ENCODE results near the gene RPS6KA5. TPM values are rescaled to one million over a fixed set of nuclear protein-coding genes. Genes with fewer than 3 reads are reported as not detected.
A peak's percentile ranks its signal among the peaks of the same experiment; 100 is the strongest.

RPS6KA5 gene
- total RNA-seq, 5 donors from 2014 or later (not counting 1 experiment from before 2014, with no cell fraction given): 28.8 to 39.8 (median 35.3) TPM

GRCh38 chr14:90903101-90903500 lies 157.3 kb downstream of the RPS6KA5 start:
- ATAC-seq (replicated peaks in 1 of 4) (peak; percentile 64 to 90 (median 81)), DNase-seq (peak; percentile 13 to 77 (median 47))
- no peaks in the 10 kb centered on the region for H3K9me3 ChIP-seq
- POLR2A ChIA-PET: interaction anchor here in 1 of 2 donors (0.6 to 0.9 kb wide), 3 partner anchors 164 to 272 kb away, joined by 3 to 6 read pairs (median 3); no protein-coding TSS in a partner anchor
- Mint-ChIP-seq H3K27ac (peak overlapping the region in 1 of 2 donors; percentile 48), H3K4me1 (peaks cover 0 to 3% (median 2%) of the 10 kb centered on the region in 3 donors), H3K36me3 (peaks cover 24% of the 10 kb centered on the region), H3K27me3 (no peaks in the 10 kb centered on the region), H3K4me3 (no peak overlapping the region), H3K9me3 (no peaks in the 10 kb centered on the region)
- no peaks in the 10 kb centered on the region for H3K4me1 ChIP-seq (ENCODE audit: control insufficient read depth in 1 of 2, extremely low read depth in 1 of 2, insufficient read depth in 2 of 2, low read length in 2 of 2)
- no peaks in the 10 kb centered on the region for H3K27me3 ChIP-seq (replicated peaks in 1 of 2; ENCODE audit: control insufficient read depth in 2 of 2, extremely low read depth in 1 of 2, insufficient read depth in 2 of 2, low read length in 1 of 2)
- CTCF ChIA-PET: interaction anchor here (0.5 to 2.8 kb wide), 16 partner anchors 12 to 415 kb away, joined by 3 to 71 read pairs (median 5); partner anchors contain the start of gene DGLUCY (in 1 of the 2)
- WGBS (ENCODE audit: insufficient coverage): 0% methylated on average over 1 of the region's 1 CpG
- H3K27ac ChIP-seq (ENCODE audit: low read length): no peak overlapping the region
- H3K36me3 ChIP-seq (ENCODE audit: control insufficient read depth in 2 of 2, extremely low read depth in 1 of 2, insufficient read depth in 1 of 2, low read length in 1 of 2): peaks cover 0 to 13% of the 10 kb centered on the region in 2 donors
- H3K4me3 ChIP-seq (ENCODE audit: control insufficient read depth in 1 of 2, extremely low read depth in 1 of 2, low read length in 1 of 2): no peak overlapping the region

GRCh38 chr14:90900476-90901083 lies 159.9 kb downstream of the RPS6KA5 start:
- Mint-ChIP-seq H3K4me3 (no peak overlapping the region), H3K27me3 (no peaks in the 10 kb centered on the region), H3K4me1 (peaks cover 0 to 1% (median 0%) of the 10 kb centered on the region in 3 donors), H3K36me3 (peaks cover 40% of the 10 kb centered on the region), H3K27ac (no peak overlapping the region), H3K9me3 (no peaks in the 10 kb centered on the region)
- Histone ChIP-seq H3K27me3 (replicated peaks in 1 of 2; ENCODE audit: control insufficient read depth in 2 of 2, extremely low read depth in 1 of 2, insufficient read depth in 2 of 2, low read length in 1 of 2) (no peaks in the 10 kb centered on the region), H3K9me3 (no peaks in the 10 kb centered on the region), H3K4me3 (ENCODE audit: control insufficient read depth in 1 of 2, extremely low read depth in 1 of 2, low read length in 1 of 2) (no peak overlapping the region), H3K36me3 (ENCODE audit: control insufficient read depth in 2 of 2, extremely low read depth in 1 of 2, insufficient read depth in 1 of 2, low read length in 1 of 2) (peaks cover 0 to 29% of the 10 kb centered on the region in 2 donors), H3K4me1 (ENCODE audit: control insufficient read depth in 1 of 2, extremely low read depth in 1 of 2, insufficient read depth in 2 of 2, low read length in 2 of 2) (no peaks in the 10 kb centered on the region), H3K27ac (ENCODE audit: low read length) (no peak overlapping the region)
- ATAC-seq (replicated peaks in 1 of 4): no peak
- POLR2A ChIA-PET: no interaction called here
- WGBS (ENCODE audit: insufficient coverage): no CpG with 5 or more reads among the region's 2 CpGs
- CTCF ChIA-PET: no interaction called here
- DNase-seq: no peak

GRCh38 chr14:90897022-90897421 lies 163.4 kb downstream of the RPS6KA5 start:
- Mint-ChIP-seq H3K4me3 (no peak overlapping the region), H3K27ac (no peak overlapping the region), H3K36me3 (peaks cover 53% of the 10 kb centered on the region), H3K27me3 (no peaks in the 10 kb centered on the region), H3K9me3 (no peaks in the 10 kb centered on the region), H3K4me1 (no peaks in the 10 kb centered on the region)
- H3K4me3 ChIP-seq (ENCODE audit: control insufficient read depth in 1 of 2, extremely low read depth in 1 of 2, low read length in 1 of 2): no peak overlapping the region
- DNase-seq (no peak), ATAC-seq (replicated peaks in 1 of 4) (no peak)
- H3K27me3 ChIP-seq (replicated peaks in 1 of 2; ENCODE audit: control insufficient read depth in 2 of 2, extremely low read depth in 1 of 2, insufficient read depth in 2 of 2, low read length in 1 of 2): no peaks in the 10 kb centered on the region
- WGBS (ENCODE audit: insufficient coverage): 97% methylated on average over 6 of the region's 6 CpGs
- POLR2A ChIA-PET: no interaction called here
- CTCF ChIA-PET: no interaction called here
- peaks cover 0 to 35% of the 10 kb centered on the region in 2 donors for H3K36me3 ChIP-seq (ENCODE audit: control insufficient read depth in 2 of 2, extremely low read depth in 1 of 2, insufficient read depth in 1 of 2, low read length in 1 of 2)
- no peak overlapping the region for H3K27ac ChIP-seq (ENCODE audit: low read length)
- H3K9me3 ChIP-seq: no peaks in the 10 kb centered on the region
- H3K4me1 ChIP-seq (ENCODE audit: control insufficient read depth in 1 of 2, extremely low read depth in 1 of 2, insufficient read depth in 2 of 2, low read length in 2 of 2): no peaks in the 10 kb centered on the region

GRCh38 chr14:90894241-90894640 lies 166.2 kb downstream of the RPS6KA5 start:
- ATAC-seq (replicated peaks in 1 of 4) (no peak), DNase-seq (no peak)
- no peaks in the 10 kb centered on the region for H3K4me1 Mint-ChIP-seq
- CTCF ChIA-PET: interaction anchor here in 1 of 2 donors (2.5 kb wide), 1 partner anchor 279 kb away, joined by 8 read pairs; no protein-coding TSS in a partner anchor
- no peak overlapping the region for H3K27ac ChIP-seq (ENCODE audit: low read length)
- H3K4me1 ChIP-seq (ENCODE audit: control insufficient read depth in 1 of 2, extremely low read depth in 1 of 2, insufficient read depth in 2 of 2, low read length in 2 of 2): no peaks in the 10 kb centered on the region
- H3K27ac Mint-ChIP-seq: no peak overlapping the region
- 100% methylated on average over 2 of the region's 6 CpGs for WGBS (ENCODE audit: insufficient coverage)
- no peaks in the 10 kb centered on the region for H3K27me3 ChIP-seq (replicated peaks in 1 of 2; ENCODE audit: control insufficient read depth in 2 of 2, extremely low read depth in 1 of 2, insufficient read depth in 2 of 2, low read length in 1 of 2)
- no peaks in the 10 kb centered on the region for H3K27me3 Mint-ChIP-seq
- POLR2A ChIA-PET: interaction anchor here in 1 of 2 donors (0.6 kb wide), 1 partner anchor 32 kb away, joined by 4 read pairs; no protein-coding TSS in a partner anchor
- no peaks in the 10 kb centered on the region for H3K9me3 Mint-ChIP-seq
- H3K36me3 ChIP-seq (ENCODE audit: control insufficient read depth in 2 of 2, extremely low read depth in 1 of 2, insufficient read depth in 1 of 2, low read length in 1 of 2): peaks cover 0 to 37% of the 10 kb centered on the region in 2 donors
- no peak overlapping the region for H3K4me3 ChIP-seq (ENCODE audit: control insufficient read depth in 1 of 2, extremely low read depth in 1 of 2, low read length in 1 of 2)
- no peak overlapping the region for H3K4me3 Mint-ChIP-seq
- H3K36me3 Mint-ChIP-seq: peaks cover 53% of the 10 kb centered on the region
- H3K9me3 ChIP-seq: no peaks in the 10 kb centered on the region

GRCh38 chr14:90893510-90893909 lies 166.9 kb downstream of the RPS6KA5 start:
- POLR2A ChIA-PET: interaction anchor here in 1 of 2 donors (0.6 kb wide), 2 partner anchors 32 to 115 kb away, joined by 3 to 4 read pairs; no protein-coding TSS in a partner anchor
- no peaks in the 10 kb centered on the region for H3K4me1 ChIP-seq (ENCODE audit: control insufficient read depth in 1 of 2, extremely low read depth in 1 of 2, insufficient read depth in 2 of 2, low read length in 2 of 2)
- DNase-seq (no peak), ATAC-seq (replicated peaks in 1 of 4) (no peak)
- Mint-ChIP-seq H3K27me3 (no peaks in the 10 kb centered on the region), H3K36me3 (peaks cover 49% of the 10 kb centered on the region), H3K9me3 (no peaks in the 10 kb centered on the region), H3K4me3 (no peak overlapping the region), H3K27ac (no peak overlapping the region), H3K4me1 (no peaks in the 10 kb centered on the region)
- no peaks in the 10 kb centered on the region for H3K9me3 ChIP-seq
- no peak overlapping the region for H3K27ac ChIP-seq (ENCODE audit: low read length)
- peaks cover 0 to 33% of the 10 kb centered on the region in 2 donors for H3K36me3 ChIP-seq (ENCODE audit: control insufficient read depth in 2 of 2, extremely low read depth in 1 of 2, insufficient read depth in 1 of 2, low read length in 1 of 2)
- no peak overlapping the region for H3K4me3 ChIP-seq (ENCODE audit: control insufficient read depth in 1 of 2, extremely low read depth in 1 of 2, low read length in 1 of 2)
- CTCF ChIA-PET: no interaction called here
- no peaks in the 10 kb centered on the region for H3K27me3 ChIP-seq (replicated peaks in 1 of 2; ENCODE audit: control insufficient read depth in 2 of 2, extremely low read depth in 1 of 2, insufficient read depth in 2 of 2, low read length in 1 of 2)
- no CpG with 5 or more reads among the region's 2 CpGs for WGBS (ENCODE audit: insufficient coverage)

GRCh38 chr14:90892970-90893369 lies 167.5 kb downstream of the RPS6KA5 start:
- no peak overlapping the region for H3K4me3 ChIP-seq (ENCODE audit: control insufficient read depth in 1 of 2, extremely low read depth in 1 of 2, low read length in 1 of 2)
- no peaks in the 10 kb centered on the region for H3K27me3 Mint-ChIP-seq
- no peak overlapping the region for H3K27ac ChIP-seq (ENCODE audit: low read length)
- H3K4me1 ChIP-seq (ENCODE audit: control insufficient read depth in 1 of 2, extremely low read depth in 1 of 2, insufficient read depth in 2 of 2, low read length in 2 of 2): no peaks in the 10 kb centered on the region
- H3K27ac Mint-ChIP-seq: no peak overlapping the region
- H3K4me3 Mint-ChIP-seq: no peak overlapping the region
- peaks cover 45% of the 10 kb centered on the region for H3K36me3 Mint-ChIP-seq
- no peaks in the 10 kb centered on the region for H3K27me3 ChIP-seq (replicated peaks in 1 of 2; ENCODE audit: control insufficient read depth in 2 of 2, extremely low read depth in 1 of 2, insufficient read depth in 2 of 2, low read length in 1 of 2)
- H3K9me3 ChIP-seq: no peaks in the 10 kb centered on the region
- H3K4me1 Mint-ChIP-seq: no peaks in the 10 kb centered on the region
- POLR2A ChIA-PET: no interaction called here
- CTCF ChIA-PET: interaction anchor here in 1 of 2 donors (0.6 kb wide), 1 partner anchor 176 kb away, joined by 9 read pairs; no protein-coding TSS in a partner anchor
- H3K36me3 ChIP-seq (ENCODE audit: control insufficient read depth in 2 of 2, extremely low read depth in 1 of 2, insufficient read depth in 1 of 2, low read length in 1 of 2): peaks cover 0 to 27% of the 10 kb centered on the region in 2 donors
- ATAC-seq (replicated peaks in 1 of 4) (no peak), DNase-seq (no peak)
- H3K9me3 Mint-ChIP-seq: no peaks in the 10 kb centered on the region
